WTC11 (cell line): ENCODE results near the gene KCNK7. TPM values are rescaled to one million over a fixed set of nuclear protein-coding genes. Genes with fewer than 3 reads are reported as not detected.

Experiments used
- ATAC-seq: fragments of 200-7000 bp; cut with Tn5 transposase; 2 replicates; pipeline ENCODE4 v1.10.0; 2021; ENCODE audit warnings: mild to moderate bottlenecking, moderate library complexity
- CTCF ChIA-PET: fragments of 300-600 bp; sonication (Branson Sonifier 250); formaldehyde crosslinking; loops from one replicate; lab custom pipeline; 2021; ENCODE audit warnings: antibody characterized with exemption; lab: Charles Lee
- POLR2A ChIA-PET: fragments of 350-600 bp; sonication (Branson Sonifier 250); formaldehyde crosslinking; loops from one replicate; lab custom pipeline; 2021; ENCODE audit warnings: antibody characterized with exemption; lab: Charles Lee
- DNase-seq: peaks from one replicate; pipeline ENCODE4 v3.0.0; 2021; ENCODE audit warnings: low spot score
- H3K27ac Mint-ChIP-seq: 2 replicates; pipeline ENCODE4 v1.8.0; 2021; ENCODE audit warnings: mixed read lengths
- H3K27me3 Mint-ChIP-seq: 2 replicates; pipeline ENCODE4 v1.8.0; 2021; ENCODE audit warnings: low read depth, mild to moderate bottlenecking, moderate library complexity, mixed read lengths
- H3K36me3 Mint-ChIP-seq: 2 replicates; pipeline ENCODE4 v1.8.0; 2021; ENCODE audit warnings: mixed read lengths
- H3K4me1 Mint-ChIP-seq: 2 replicates; pipeline ENCODE4 v1.8.0; 2022; ENCODE audit warnings: mixed read lengths
- H3K4me3 Mint-ChIP-seq: 2 replicates; pipeline ENCODE4 v1.8.0; 2021; ENCODE audit warnings: mild to moderate bottlenecking, moderate library complexity, mixed read lengths
- H3K9me3 Mint-ChIP-seq: 2 replicates; pipeline ENCODE4 v1.8.0; 2021; ENCODE audit warnings: mixed read lengths
- IRF2 ChIP-seq: sonication (generic); formaldehyde crosslinking; IDR thresholded peaks from 2 replicates; pipeline ENCODE4 v1.8.0; 2022; ENCODE audit warnings: low read depth, missing genetic modification reagents, borderline replicate concordance
- MXD4 ChIP-seq: fragments of 250-450 bp; sonication (Bioruptor Pico); IDR thresholded peaks from 2 replicates; pipeline ENCODE4 v1.8.0; 2021; ENCODE audit warnings: mild to moderate bottlenecking, moderate library complexity, borderline replicate concordance
- NR2C2 ChIP-seq: sonication (generic); formaldehyde crosslinking; IDR thresholded peaks from 2 replicates; pipeline ENCODE4 v1.8.0; 2022; ENCODE audit warnings: mild to moderate bottlenecking, missing genetic modification reagents
- OVOL2 ChIP-seq: fragments of 250-450 bp; sonication (Bioruptor Pico); IDR thresholded peaks from 2 replicates; pipeline ENCODE4 v1.9.0; 2021; ENCODE audit warnings: mild to moderate bottlenecking, borderline replicate concordance
- ZBTB21 ChIP-seq: sonication (generic); formaldehyde crosslinking; IDR thresholded peaks from 2 replicates; pipeline ENCODE4 v1.8.1; 2023; ENCODE audit warnings: mild to moderate bottlenecking, missing genetic modification reagents, borderline replicate concordance
- ZNF416 ChIP-seq: fragments of 250-450 bp; sonication (Bioruptor Pico); IDR thresholded peaks from 2 replicates; pipeline ENCODE4 v1.9.0; 2021; ENCODE audit warnings: mild to moderate bottlenecking, inconsistent platforms
- total RNA-seq: library from RNA; stranded (reverse); gene quantifications from 3 replicates; pipeline ENCODE4 v1.2.3, GENCODE V29; 2021
- TF ChIP-seq, protein P1 (sequence below): sonication (generic); formaldehyde crosslinking; IDR thresholded peaks from 2 replicates; pipeline ENCODE4 v1.8.0; 2022; ENCODE audit warnings: missing genetic modification reagents
- TF ChIP-seq, protein P2 (sequence below): fragments of 250-450 bp; sonication (Bioruptor Pico); IDR thresholded peaks from 2 replicates; pipeline ENCODE4 v1.8.0; 2021; ENCODE audit warnings: mild to moderate bottlenecking
- TF ChIP-seq, protein P3 (sequence below): fragments of 200-600 bp; IDR thresholded peaks from 2 replicates; pipeline ENCODE4 v1.8.0; 2022; ENCODE audit warnings: antibody characterized with exemption
- TF ChIP-seq, protein P4 (sequence below): sonication (generic); formaldehyde crosslinking; IDR thresholded peaks from 2 replicates; pipeline ENCODE4 v1.8.1; 2023; ENCODE audit warnings: mild to moderate bottlenecking, missing genetic modification reagents, moderate library complexity
- TF ChIP-seq, protein P5 (sequence below): sonication (generic); formaldehyde crosslinking; IDR thresholded peaks from 2 replicates; pipeline ENCODE4 v1.8.1; 2023; ENCODE audit warnings: mild to moderate bottlenecking, missing genetic modification reagents
- TF ChIP-seq, protein P6 (sequence below): sonication (generic); formaldehyde crosslinking; IDR thresholded peaks from 2 replicates; pipeline ENCODE4 v1.8.1; 2023; ENCODE audit warnings: mild to moderate bottlenecking, missing genetic modification reagents, moderate library complexity
- TF ChIP-seq, protein P7 (sequence below): fragments of 250-450 bp; sonication (Bioruptor Pico); IDR thresholded peaks from 2 replicates; pipeline ENCODE4 v2.1.2; 2022; ENCODE audit warnings: mild to moderate bottlenecking, moderate library complexity
- TF ChIP-seq, protein P8 (sequence below): sonication (generic); formaldehyde crosslinking; IDR thresholded peaks from 2 replicates; pipeline ENCODE4 v1.8.1; 2023; ENCODE audit warnings: mild to moderate bottlenecking, missing genetic modification reagents, borderline replicate concordance

KCNK7 gene
- total RNA-seq, 1 experiment from 2014 or later = 1.4 TPM

DNA sequence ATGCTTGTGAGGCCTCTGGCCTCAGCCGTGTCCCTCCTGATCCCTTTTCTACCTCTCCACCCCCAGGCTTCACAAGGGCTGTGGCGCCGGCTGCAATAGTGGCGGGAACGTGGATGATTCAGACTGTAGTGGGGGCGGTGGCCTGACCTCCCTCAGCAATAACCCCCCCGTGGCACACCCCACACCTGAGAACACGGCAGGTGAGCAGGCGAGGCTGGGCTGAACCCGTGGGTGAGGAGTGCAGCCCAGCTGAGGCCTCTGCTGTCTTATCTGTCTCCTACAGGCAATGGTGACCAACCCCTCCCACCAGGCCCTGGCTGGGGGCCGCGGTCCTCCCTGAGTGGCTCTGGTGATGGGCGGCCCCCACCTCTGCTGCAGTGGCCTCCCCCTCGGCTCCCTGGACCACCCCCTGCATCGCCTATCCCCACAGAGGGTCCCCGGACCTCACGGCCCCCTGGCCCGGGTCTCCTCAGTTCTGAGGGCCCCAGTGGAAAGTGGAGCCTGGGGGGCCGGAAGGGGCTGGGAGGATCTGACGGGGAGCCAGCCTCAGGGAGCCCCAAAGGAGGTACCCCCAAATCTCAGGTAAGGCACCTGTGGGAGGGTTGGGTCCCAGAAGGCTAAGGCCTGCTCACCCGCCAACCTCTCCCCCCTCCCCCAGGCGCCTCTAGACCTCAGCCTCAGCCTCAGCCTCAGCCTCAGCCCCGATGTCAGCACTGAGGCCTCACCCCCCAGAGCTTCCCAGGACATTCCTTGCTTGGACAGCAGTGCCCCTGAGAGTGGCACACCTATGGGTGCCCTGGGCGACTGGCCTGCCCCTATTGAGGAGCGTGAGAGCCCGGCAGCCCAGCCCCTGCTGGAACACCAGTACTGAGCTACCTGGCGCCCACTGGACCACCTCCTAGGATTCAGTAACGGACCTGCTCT, 40.8 kb upstream of the KCNK7 start (continued):
- TF ChIP-seq, protein P1, sequence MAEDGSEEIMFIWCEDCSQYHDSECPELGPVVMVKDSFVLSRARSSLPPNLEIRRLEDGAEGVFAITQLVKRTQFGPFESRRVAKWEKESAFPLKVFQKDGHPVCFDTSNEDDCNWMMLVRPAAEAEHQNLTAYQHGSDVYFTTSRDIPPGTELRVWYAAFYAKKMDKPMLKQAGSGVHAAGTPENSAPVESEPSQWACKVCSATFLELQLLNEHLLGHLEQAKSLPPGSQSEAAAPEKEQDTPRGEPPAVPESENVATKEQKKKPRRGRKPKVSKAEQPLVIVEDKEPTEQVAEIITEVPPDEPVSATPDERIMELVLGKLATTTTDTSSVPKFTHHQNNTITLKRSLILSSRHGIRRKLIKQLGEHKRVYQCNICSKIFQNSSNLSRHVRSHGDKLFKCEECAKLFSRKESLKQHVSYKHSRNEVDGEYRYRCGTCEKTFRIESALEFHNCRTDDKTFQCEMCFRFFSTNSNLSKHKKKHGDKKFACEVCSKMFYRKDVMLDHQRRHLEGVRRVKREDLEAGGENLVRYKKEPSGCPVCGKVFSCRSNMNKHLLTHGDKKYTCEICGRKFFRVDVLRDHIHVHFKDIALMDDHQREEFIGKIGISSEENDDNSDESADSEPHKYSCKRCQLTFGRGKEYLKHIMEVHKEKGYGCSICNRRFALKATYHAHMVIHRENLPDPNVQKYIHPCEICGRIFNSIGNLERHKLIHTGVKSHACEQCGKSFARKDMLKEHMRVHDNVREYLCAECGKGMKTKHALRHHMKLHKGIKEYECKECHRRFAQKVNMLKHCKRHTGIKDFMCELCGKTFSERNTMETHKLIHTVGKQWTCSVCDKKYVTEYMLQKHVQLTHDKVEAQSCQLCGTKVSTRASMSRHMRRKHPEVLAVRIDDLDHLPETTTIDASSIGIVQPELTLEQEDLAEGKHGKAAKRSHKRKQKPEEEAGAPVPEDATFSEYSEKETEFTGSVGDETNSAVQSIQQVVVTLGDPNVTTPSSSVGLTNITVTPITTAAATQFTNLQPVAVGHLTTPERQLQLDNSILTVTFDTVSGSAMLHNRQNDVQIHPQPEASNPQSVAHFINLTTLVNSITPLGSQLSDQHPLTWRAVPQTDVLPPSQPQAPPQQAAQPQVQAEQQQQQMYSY = no peak
- TF ChIP-seq ZBTB21 (CRISPR knock-in tag) (no peak), ZNF416 (no peak), MXD4 (CRISPR knock-in tag) (no peak), IRF2 (CRISPR knock-in tag) (no peak)
- TF ChIP-seq, protein P2, sequence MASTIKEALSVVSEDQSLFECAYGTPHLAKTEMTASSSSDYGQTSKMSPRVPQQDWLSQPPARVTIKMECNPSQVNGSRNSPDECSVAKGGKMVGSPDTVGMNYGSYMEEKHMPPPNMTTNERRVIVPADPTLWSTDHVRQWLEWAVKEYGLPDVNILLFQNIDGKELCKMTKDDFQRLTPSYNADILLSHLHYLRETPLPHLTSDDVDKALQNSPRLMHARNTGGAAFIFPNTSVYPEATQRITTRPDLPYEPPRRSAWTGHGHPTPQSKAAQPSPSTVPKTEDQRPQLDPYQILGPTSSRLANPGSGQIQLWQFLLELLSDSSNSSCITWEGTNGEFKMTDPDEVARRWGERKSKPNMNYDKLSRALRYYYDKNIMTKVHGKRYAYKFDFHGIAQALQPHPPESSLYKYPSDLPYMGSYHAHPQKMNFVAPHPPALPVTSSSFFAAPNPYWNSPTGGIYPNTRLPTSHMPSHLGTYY = no peak
- TF ChIP-seq, protein P3, sequence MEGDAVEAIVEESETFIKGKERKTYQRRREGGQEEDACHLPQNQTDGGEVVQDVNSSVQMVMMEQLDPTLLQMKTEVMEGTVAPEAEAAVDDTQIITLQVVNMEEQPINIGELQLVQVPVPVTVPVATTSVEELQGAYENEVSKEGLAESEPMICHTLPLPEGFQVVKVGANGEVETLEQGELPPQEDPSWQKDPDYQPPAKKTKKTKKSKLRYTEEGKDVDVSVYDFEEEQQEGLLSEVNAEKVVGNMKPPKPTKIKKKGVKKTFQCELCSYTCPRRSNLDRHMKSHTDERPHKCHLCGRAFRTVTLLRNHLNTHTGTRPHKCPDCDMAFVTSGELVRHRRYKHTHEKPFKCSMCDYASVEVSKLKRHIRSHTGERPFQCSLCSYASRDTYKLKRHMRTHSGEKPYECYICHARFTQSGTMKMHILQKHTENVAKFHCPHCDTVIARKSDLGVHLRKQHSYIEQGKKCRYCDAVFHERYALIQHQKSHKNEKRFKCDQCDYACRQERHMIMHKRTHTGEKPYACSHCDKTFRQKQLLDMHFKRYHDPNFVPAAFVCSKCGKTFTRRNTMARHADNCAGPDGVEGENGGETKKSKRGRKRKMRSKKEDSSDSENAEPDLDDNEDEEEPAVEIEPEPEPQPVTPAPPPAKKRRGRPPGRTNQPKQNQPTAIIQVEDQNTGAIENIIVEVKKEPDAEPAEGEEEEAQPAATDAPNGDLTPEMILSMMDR = no peak

DNA sequence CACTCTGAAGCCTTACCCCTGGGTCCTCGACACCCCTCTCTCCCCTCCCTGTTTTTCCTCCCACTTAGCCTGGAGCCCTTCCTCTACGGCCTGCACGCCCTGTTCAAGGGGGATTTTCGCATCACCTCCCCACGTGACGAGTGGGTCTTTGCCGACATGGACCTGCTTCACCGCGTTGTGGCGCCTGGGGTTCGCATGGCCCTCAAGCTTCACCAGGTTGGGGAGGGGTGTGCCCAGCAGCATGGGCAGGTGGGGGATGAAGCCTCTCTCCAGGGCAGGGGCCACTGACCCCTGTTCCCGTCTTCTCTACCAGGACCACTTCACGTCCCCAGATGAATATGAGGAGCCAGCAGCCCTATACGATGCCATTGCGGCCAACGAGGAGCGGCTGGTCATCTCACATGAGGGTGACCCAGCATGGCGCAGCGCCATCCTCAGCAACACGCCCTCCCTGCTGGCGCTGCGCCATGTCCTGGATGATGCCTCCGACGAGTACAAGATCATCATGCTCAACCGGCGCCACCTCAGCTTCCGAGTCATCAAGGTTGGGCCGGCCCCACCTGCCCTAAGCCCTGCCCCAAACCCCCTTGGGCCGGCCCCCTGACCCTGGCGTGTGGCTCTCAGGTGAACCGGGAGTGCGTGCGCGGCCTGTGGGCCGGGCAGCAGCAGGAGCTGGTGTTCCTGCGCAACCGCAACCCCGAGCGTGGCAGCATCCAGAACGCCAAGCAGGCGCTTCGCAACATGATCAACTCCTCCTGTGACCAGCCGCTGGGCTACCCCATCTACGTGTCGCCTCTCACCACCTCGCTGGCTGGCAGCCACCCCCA, 39.5 kb upstream of the KCNK7 start:
- H3K27me3 Mint-ChIP-seq = no peaks in the 10 kb centered on the region
- H3K27ac Mint-ChIP-seq = no peak overlapping the region
- ATAC-seq (no peak), DNase-seq (no peak)
- no peaks in the 10 kb centered on the region for H3K9me3 Mint-ChIP-seq
- no peak overlapping the region for H3K4me3 Mint-ChIP-seq
- peaks cover 14% of the 10 kb centered on the region for H3K36me3 Mint-ChIP-seq
- CTCF ChIA-PET = no interaction called here
- POLR2A ChIA-PET = no interaction called here
- H3K4me1 Mint-ChIP-seq = peaks cover 16% of the 10 kb centered on the region
- TF ChIP-seq, protein P4, sequence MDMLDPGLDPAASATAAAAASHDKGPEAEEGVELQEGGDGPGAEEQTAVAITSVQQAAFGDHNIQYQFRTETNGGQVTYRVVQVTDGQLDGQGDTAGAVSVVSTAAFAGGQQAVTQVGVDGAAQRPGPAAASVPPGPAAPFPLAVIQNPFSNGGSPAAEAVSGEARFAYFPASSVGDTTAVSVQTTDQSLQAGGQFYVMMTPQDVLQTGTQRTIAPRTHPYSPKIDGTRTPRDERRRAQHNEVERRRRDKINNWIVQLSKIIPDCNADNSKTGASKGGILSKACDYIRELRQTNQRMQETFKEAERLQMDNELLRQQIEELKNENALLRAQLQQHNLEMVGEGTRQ (CRISPR knock-in tag) = no peak
- TF ChIP-seq, protein P5, sequence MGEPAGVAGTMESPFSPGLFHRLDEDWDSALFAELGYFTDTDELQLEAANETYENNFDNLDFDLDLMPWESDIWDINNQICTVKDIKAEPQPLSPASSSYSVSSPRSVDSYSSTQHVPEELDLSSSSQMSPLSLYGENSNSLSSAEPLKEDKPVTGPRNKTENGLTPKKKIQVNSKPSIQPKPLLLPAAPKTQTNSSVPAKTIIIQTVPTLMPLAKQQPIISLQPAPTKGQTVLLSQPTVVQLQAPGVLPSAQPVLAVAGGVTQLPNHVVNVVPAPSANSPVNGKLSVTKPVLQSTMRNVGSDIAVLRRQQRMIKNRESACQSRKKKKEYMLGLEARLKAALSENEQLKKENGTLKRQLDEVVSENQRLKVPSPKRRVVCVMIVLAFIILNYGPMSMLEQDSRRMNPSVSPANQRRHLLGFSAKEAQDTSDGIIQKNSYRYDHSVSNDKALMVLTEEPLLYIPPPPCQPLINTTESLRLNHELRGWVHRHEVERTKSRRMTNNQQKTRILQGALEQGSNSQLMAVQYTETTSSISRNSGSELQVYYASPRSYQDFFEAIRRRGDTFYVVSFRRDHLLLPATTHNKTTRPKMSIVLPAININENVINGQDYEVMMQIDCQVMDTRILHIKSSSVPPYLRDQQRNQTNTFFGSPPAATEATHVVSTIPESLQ (CRISPR knock-in tag) = no peak
- TF ChIP-seq NR2C2 (CRISPR knock-in tag) = no peak
- TF ChIP-seq, protein P6, sequence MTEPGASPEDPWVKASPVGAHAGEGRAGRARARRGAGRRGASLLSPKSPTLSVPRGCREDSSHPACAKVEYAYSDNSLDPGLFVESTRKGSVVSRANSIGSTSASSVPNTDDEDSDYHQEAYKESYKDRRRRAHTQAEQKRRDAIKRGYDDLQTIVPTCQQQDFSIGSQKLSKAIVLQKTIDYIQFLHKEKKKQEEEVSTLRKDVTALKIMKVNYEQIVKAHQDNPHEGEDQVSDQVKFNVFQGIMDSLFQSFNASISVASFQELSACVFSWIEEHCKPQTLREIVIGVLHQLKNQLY (CRISPR knock-in tag) = no peak
- TF ChIP-seq, protein P7, sequence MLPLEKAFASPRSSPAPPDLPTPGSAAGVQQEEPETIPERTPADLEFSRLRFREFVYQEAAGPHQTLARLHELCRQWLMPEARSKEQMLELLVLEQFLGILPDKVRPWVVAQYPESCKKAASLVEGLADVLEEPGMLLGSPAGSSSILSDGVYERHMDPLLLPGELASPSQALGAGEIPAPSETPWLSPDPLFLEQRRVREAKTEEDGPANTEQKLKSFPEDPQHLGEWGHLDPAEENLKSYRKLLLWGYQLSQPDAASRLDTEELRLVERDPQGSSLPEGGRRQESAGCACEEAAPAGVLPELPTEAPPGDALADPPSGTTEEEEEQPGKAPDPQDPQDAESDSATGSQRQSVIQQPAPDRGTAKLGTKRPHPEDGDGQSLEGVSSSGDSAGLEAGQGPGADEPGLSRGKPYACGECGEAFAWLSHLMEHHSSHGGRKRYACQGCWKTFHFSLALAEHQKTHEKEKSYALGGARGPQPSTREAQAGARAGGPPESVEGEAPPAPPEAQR (CRISPR knock-in tag) = no peak
- no peak for TF ChIP-seq OVOL2 (CRISPR knock-in tag)
- TF ChIP-seq, protein P8, sequence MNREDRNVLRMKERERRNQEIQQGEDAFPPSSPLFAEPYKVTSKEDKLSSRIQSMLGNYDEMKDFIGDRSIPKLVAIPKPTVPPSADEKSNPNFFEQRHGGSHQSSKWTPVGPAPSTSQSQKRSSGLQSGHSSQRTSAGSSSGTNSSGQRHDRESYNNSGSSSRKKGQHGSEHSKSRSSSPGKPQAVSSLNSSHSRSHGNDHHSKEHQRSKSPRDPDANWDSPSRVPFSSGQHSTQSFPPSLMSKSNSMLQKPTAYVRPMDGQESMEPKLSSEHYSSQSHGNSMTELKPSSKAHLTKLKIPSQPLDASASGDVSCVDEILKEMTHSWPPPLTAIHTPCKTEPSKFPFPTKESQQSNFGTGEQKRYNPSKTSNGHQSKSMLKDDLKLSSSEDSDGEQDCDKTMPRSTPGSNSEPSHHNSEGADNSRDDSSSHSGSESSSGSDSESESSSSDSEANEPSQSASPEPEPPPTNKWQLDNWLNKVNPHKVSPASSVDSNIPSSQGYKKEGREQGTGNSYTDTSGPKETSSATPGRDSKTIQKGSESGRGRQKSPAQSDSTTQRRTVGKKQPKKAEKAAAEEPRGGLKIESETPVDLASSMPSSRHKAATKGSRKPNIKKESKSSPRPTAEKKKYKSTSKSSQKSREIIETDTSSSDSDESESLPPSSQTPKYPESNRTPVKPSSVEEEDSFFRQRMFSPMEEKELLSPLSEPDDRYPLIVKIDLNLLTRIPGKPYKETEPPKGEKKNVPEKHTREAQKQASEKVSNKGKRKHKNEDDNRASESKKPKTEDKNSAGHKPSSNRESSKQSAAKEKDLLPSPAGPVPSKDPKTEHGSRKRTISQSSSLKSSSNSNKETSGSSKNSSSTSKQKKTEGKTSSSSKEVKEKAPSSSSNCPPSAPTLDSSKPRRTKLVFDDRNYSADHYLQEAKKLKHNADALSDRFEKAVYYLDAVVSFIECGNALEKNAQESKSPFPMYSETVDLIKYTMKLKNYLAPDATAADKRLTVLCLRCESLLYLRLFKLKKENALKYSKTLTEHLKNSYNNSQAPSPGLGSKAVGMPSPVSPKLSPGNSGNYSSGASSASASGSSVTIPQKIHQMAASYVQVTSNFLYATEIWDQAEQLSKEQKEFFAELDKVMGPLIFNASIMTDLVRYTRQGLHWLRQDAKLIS (CRISPR knock-in tag) = no peak
